ENCODE measurements around the gene MMP2. TPM values are rescaled to one million over a fixed set of nuclear protein-coding genes. Genes with fewer than 3 reads are reported as not detected.

The MMP2 gene
- total and polyA plus RNA-seq, 2 of the 13 experiments (the other 11 are each of a cell fraction or from before 2014, with no cell fraction given): 0.31 to 1.3 TPM

DNA sequence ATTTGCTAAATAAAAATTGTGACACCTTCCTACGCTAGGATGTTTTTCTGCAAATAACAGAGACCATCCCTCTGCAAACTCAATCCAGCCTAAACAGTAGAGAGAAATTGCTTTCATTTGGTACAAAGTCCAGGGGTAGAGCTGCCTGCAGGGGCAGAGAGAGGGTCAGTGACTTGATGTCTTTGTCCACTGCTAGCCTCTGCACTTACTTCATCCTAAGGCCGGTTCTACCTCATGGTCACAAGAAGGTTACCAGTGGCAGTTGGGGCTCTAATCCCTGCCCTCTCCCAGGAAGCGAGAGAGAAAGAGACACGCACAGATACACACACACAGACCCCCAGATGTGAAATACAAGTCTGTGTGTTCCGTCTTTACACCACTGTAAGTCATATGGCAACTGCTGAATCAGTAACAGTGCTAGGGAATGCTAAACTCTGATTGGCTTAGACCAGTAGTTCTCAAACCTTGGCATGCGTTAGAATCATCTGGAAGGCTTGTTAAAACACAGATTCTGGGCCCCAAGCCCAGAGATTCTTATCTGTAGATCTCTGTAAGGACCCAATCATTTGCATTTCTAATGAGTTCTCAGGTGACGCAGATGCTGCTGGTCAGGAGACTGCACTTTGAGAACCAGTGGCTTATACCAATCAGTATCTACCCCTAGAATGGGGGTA, 16.8 kb downstream of the MMP2 start (continued):
- no peak for TF ChIP-seq HOXD1 (CRISPR knock-in tag; IDR thresholded peaks at IDR 0.05)
- no peak for TF ChIP-seq ZNF121 (CRISPR knock-in tag; IDR thresholded peaks at IDR 0.05)
- TF ChIP-seq, protein P1, sequence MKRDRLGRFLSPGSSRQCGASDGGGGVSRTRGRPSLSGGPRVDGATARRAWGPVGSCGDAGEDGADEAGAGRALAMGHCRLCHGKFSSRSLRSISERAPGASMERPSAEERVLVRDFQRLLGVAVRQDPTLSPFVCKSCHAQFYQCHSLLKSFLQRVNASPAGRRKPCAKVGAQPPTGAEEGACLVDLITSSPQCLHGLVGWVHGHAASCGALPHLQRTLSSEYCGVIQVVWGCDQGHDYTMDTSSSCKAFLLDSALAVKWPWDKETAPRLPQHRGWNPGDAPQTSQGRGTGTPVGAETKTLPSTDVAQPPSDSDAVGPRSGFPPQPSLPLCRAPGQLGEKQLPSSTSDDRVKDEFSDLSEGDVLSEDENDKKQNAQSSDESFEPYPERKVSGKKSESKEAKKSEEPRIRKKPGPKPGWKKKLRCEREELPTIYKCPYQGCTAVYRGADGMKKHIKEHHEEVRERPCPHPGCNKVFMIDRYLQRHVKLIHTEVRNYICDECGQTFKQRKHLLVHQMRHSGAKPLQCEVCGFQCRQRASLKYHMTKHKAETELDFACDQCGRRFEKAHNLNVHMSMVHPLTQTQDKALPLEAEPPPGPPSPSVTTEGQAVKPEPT (CRISPR knock-in tag; IDR thresholded peaks at IDR 0.05; ENCODE audit: low read depth): no peak
- no peak for TF ChIP-seq POLR2G (IDR thresholded peaks at IDR 0.05; ENCODE audit: low read depth, low read length)

DNA sequence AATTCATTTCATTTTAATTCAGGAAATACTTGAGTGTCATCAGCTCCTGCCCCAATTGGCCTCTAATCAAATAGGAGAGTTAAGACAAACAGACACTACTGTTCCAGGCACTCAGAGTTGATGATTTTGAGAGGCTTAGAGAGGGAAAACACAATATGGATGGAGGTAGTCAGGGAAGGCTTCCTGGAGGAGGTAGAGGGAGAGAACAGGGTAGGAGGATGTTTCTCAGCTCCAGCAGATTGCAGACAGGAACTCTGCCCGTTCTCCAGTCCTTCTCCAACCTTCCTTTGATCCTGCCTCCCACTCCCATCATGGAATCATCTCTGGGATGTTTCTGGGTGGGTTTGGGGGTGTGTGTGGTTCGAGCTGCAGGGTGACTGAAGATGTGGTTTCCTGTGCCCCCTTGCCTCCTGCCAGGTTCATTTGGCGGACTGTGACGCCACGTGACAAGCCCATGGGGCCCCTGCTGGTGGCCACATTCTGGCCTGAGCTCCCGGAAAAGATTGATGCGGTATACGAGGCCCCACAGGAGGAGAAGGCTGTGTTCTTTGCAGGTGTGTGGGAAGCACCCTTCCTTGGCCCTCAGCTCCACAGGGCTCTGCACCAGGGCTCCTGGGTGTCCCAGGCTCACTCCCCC, 17.6 kb downstream of the MMP2 start:
- in situ Hi-C loops (cut with HindIII; ENCODE audit: extremely low pct_ligation_motif_present, low pct_unique_long_range_greater_than_20kb): loop anchor here (5.0 kb wide), 1 partner anchor 141 kb away; no protein-coding TSS in a partner anchor
- 39% methylated on average over 8 of the region's 8 CpGs for WGBS (ENCODE audit: low lambda C conversion rate)

More for the DNA sequence above, 17.6 kb downstream of the MMP2 start:
- no peak for TF ChIP-seq XBP1 (CRISPR knock-in tag; IDR thresholded peaks at IDR 0.05)
- TF ChIP-seq, protein P2, sequence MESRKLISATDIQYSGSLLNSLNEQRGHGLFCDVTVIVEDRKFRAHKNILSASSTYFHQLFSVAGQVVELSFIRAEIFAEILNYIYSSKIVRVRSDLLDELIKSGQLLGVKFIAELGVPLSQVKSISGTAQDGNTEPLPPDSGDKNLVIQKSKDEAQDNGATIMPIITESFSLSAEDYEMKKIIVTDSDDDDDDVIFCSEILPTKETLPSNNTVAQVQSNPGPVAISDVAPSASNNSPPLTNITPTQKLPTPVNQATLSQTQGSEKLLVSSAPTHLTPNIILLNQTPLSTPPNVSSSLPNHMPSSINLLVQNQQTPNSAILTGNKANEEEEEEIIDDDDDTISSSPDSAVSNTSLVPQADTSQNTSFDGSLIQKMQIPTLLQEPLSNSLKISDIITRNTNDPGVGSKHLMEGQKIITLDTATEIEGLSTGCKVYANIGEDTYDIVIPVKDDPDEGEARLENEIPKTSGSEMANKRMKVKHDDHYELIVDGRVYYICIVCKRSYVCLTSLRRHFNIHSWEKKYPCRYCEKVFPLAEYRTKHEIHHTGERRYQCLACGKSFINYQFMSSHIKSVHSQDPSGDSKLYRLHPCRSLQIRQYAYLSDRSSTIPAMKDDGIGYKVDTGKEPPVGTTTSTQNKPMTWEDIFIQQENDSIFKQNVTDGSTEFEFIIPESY (CRISPR knock-in tag; IDR thresholded peaks at IDR 0.05): peak; percentile 58; the same call in 1 of the 2 replicates
- TF ChIP-seq, protein P1 (CRISPR knock-in tag; IDR thresholded peaks at IDR 0.05; ENCODE audit: low read depth): no peak
- TF ChIP-seq, protein P3, sequence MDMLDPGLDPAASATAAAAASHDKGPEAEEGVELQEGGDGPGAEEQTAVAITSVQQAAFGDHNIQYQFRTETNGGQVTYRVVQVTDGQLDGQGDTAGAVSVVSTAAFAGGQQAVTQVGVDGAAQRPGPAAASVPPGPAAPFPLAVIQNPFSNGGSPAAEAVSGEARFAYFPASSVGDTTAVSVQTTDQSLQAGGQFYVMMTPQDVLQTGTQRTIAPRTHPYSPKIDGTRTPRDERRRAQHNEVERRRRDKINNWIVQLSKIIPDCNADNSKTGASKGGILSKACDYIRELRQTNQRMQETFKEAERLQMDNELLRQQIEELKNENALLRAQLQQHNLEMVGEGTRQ (IDR thresholded peaks at IDR 0.05; ENCODE audit: low read depth, low read length): no peak
- TF ChIP-seq, protein P3 (CRISPR knock-in tag; IDR thresholded peaks at IDR 0.05; ENCODE audit: borderline replicate concordance): peak; percentile 34; the same call in 1 of the 2 replicates
- POLR2A ChIA-PET: no interaction called here
- ATAC-seq: no peak
- Histone ChIP-seq H4K20me1 (ENCODE audit: insufficient read depth, low read length) (no peaks in the 10 kb centered on the region), H3K4me3 (replicated peaks in 1 of 3; ENCODE audit: insufficient read depth in 1 of 3, low read depth in 2 of 3, low read length in 3 of 3) (no peak overlapping the region), H3K79me2 (ENCODE audit: insufficient read depth, low read length) (no peaks in the 10 kb centered on the region), H3K27me3 (ENCODE audit: control insufficient read depth in 1 of 2, insufficient read depth in 2 of 2, low read length in 2 of 2) (no peaks in the 10 kb centered on the region), H3K4me1 (ENCODE audit: insufficient read depth, low read length) (peaks cover 38% of the 10 kb centered on the region), H3K9me3 (ENCODE audit: low read length) (no peaks in the 10 kb centered on the region), H3K27ac (ENCODE audit: extremely low read length, insufficient read depth, low read length) (no peak overlapping the region), H3K36me3 (replicated peaks in 1 of 2; ENCODE audit: control insufficient read depth in 1 of 2, insufficient read depth in 2 of 2, low read length in 2 of 2) (no peaks in the 10 kb centered on the region), H3K9ac (ENCODE audit: insufficient read depth, low read depth, low read length) (no peak overlapping the region), H3K4me2 (ENCODE audit: low read depth, low read length) (no peak overlapping the region), H2AFZ (ENCODE audit: low read length) (no peak overlapping the region)
- CTCF ChIA-PET (ENCODE audit: low intra/inter-chr PET ratio, low total read pairs): no interaction called here
- intact Hi-C loops (cut with micrococcal nuclease; ENCODE audit: unreplicated experiment): no loop called here
- no TSS peak for BruUV-seq (replicated peaks)
- FAIRE-seq: no peak
- no peak for DNase-seq (ENCODE audit: low spot score)

All from HepG2 (cell line).